Stimulated activated CD8-positive, alpha-beta memory T cell treated with anti-CD3 and anti-CD28 coated beads, Interleukin-12 subunit alpha, Interleukin-12 subunit beta, amount 100 ng/mL, for 4 hours (primary cell): ENCODE results near the gene NTNG2.

Experiments used
- DNase-seq: peaks from one replicate; pipeline ENCODE4 v3.0.0-alpha.2; 2020; ENCODE audit warnings: low read depth

The NTNG2 gene

DNA sequence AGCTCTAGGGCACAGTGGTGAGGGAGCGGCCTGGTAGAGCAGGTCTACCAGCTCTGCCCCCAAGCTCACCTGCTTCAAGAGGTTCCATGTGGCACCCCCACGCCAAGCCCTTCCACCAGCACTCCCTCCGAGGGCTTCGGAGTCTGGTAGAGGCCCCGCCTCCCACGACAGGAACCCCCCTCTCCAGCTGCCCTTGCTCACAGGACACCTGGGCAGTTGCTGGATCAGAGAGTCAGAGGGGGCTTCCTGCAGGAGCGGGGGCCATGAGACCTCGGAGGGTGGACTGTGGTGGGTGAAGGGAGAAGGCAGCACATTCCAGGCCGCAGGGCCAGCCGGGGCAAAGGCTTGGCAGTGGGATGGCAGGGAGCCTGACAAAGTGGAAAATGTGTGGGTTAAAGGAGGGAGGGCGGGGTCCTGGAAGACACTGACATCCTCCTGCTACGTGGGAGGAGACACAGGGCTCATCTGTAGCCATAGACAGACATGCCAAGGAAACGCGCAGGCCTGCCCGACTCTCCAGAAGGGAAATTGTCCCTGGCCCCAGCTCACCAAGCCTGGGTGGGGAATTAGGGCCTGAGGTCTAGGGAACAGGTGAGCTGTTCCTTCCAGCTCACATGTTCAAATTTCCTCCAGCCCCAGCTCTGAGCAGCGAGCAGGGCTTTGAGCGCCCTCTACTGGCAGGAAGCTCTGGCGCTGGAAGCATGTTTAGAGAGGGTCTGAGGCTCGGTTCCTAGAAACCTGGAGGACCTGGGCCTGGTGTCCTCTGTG lies 74.2 kb downstream of the NTNG2 start:
- DNase-seq: peak; percentile 50

DNA sequence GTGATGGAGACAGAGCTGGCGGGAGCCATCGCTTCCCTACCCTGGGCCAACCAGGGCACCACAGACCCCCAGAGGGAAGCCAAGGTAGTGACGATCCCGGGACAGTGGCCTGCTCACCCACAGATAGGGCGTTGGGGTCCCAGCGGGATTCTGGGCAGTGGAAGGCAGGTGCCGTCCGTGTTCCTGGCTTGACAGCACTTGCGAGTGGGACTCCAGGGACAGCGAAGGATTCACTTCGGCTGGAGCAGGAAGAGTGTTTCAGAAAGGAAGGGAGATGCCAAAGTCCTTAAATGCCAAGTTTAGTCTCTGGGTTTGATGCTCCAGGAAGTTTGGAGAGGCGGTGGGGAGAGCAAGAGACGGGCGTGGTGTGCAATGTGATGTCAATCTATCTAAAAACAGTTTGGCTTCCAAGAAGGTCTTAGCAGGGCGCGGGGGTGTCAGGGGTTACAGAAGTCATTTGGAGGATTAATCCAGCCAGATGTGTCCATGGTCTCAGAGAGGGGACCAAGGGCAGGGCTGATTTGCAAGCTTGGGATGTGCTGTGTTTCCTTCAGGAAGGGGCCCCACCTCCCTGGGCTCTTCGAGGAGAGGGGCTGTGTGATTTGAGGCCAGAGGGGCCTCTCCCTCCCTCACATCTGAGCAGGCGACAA lies 74.9 kb downstream of the NTNG2 start:
- DNase-seq: no peak

DNA sequence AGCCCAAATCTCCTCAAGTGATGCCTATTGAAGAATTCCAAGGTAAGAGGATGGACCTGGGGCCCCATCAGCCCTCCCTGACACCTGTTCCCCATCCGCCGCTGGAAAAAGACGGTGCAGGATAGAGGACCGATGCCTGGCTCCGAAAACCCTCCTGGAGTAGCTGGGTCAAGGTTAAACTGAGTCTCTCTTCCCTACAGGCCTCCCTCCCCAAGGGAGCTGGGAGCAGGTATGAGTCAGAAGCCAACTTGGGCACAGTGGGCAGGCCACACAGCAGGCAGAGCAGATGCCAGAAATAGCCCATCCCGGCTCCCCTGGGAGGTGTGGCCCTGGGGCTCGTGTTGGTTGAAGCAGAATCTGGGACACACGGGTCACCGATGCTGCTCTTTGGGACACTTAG lies 75.6 kb downstream of the NTNG2 start:
- DNase-seq: no peak

DNA sequence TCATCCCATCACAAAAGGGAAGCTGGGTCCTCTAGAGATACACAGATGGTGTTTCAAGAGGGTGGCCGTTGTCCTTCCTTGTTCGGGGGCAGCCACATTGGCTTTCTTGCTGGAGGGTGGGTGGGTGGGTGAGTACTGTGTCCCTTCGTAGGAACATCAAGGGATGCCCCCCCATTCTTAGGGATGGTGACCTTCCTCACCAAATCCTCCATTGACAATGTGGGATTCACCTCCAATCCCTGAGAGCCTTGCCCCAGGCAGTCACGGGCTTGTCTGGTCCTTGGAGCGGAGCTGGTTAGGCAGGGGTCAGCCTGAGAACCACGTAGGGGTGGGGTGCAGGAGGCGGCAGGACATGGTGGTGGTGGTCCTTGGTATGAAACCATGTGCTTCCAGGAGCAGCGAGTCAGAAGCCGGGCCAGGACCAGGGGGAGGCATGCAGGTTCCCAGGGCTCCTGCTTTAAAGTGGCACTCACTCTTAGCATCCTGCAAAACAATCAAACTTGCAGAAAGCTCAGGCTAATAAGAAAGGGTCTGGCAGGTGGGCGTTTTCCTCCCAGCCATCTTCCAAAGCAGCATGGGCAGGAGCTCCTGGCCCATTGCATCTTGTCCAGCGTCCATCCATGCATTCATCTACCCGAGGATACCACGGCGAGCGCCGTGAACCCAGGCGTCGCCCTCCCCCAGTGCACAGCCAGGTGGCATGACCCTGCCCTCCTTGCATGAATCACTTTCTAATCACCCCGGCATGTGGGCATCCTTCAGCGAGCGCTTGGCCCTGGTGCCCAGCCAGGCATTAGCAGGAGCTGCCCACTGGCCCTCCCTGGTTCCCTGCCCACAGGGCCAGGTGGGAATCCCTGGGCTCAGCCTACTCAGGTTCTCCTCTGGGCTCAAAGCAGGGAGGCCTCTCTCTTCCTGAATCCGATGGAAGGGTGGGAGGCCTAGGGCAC lies 76.4 kb downstream of the NTNG2 start:
- no peak for DNase-seq

DNA sequence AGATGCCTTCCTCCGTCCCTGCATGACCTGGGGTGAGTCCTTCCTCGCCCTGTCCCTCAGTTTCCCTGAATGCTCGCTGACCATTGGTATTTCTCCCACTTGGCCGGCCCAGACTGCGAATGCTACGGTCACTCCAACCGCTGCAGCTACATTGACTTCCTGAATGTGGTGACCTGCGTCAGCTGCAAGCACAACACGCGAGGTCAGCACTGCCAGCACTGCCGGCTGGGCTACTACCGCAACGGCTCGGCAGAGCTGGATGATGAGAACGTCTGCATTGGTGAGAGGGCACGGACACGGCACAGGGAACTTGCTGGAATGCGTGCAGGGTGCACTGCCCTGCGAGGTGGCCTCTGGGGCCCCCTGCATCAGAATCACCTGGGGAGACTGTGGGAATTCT lies 77.1 kb downstream of the NTNG2 start:
- no peak for DNase-seq

DNA sequence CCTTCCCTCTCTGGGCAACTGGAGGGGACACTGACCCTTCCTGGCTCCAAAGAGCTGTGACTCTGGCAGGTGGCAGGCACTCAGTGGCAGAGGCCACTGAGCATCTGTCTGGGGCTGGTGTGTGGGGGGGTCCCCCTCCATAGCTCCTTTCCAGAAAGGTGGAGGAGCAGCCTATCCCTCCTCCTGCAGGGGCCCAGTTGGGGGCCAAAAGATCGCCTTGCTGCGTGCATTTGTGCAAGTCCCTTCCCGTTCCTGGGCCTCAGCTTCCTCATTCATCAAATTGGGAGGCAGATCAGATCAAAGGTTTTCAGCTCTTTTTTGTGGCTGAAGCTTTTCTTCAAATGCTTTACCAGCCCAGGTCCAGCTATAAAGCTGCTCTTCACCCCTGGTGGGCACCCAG lies 77.7 kb downstream of the NTNG2 start:
- no peak for DNase-seq

DNA sequence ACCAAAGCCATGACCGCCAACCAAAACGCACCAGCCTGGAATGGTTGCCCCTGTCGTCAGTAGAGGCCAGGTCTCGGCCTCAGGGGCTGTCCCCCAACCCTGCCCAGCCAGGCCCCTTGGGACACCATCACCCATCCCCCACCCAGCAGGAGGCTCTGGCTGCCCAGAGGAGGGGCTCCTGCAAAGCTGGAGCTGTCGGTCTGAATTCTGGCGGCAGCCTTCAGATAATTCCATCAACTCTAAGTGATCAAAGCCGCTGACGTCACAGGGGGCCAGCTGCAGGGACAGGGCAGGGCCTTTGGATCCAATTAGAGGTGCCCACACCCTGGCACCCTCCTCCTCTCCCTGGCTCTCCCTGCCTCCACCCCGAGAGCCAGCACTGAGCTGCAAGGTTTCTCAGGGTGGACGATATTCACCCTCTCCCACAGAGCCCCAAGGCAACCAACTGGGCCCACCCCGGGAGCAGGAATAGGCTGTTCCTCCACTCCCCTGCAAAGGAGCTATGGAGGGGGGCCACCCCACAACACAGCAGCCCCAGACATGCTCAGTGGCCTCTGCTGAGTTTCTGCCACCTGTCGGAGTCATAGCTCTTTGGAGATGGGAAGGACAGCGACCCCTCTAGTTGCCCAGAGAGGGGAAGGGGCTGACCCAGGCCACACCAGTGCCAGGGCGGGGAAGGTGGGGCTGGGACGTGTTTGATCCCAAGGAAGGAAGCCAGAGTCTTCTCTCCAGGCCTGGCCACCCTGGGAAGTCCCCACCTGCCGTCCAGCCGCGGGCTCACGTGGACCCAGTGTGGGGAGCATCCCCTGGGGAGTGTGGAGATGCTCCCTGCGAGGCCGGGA lies 78.4 kb downstream of the NTNG2 start:
- DNase-seq: no peak

DNA sequence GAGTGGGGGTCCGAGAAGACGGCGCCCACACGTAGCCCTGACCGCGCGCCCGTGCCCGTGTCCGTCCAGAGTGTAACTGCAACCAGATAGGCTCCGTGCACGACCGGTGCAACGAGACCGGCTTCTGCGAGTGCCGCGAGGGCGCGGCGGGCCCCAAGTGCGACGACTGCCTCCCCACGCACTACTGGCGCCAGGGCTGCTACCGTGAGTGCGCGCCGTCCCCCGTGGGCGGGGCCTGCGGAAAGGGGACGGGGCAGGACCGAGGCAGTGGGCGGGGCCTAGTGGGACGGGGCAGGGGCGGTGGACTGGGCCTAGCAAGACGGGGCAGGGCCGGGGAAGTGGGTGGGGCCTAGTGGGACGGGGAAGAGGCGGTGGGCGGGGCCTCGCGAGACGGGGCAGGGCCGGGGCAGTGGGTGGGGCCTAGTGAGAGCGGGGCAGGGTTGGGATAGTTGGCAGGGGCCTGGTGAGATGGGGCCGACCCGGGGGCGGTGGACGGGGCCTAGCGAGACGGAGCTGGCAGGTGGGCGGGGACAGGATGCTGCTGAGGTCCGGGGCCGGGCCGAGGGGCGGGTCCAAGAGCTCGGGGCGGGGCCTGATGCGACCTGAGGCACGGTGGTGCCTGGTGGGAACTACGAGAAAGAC lies 79.1 kb downstream of the NTNG2 start:
- peak; percentile 98 for DNase-seq

DNA sequence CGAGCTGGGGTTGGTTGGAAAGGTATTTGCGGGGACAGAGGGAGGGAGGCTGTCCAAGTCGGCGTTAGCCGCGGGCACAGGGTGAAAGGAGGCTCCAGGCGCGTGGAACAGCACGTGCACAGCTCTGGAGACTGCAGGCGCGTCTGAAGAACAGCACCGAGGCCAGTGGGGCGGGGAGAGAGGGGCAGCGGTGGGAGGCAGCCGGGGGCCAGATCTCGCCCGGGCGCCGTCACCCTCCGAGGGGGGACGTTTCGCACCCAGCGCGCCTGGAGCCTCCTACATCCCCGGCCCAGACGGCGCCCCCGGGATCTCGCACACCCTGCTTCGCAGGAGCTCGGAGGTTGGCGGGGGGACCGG lies 79.6 kb downstream of the NTNG2 start:
- no peak for DNase-seq

DNA sequence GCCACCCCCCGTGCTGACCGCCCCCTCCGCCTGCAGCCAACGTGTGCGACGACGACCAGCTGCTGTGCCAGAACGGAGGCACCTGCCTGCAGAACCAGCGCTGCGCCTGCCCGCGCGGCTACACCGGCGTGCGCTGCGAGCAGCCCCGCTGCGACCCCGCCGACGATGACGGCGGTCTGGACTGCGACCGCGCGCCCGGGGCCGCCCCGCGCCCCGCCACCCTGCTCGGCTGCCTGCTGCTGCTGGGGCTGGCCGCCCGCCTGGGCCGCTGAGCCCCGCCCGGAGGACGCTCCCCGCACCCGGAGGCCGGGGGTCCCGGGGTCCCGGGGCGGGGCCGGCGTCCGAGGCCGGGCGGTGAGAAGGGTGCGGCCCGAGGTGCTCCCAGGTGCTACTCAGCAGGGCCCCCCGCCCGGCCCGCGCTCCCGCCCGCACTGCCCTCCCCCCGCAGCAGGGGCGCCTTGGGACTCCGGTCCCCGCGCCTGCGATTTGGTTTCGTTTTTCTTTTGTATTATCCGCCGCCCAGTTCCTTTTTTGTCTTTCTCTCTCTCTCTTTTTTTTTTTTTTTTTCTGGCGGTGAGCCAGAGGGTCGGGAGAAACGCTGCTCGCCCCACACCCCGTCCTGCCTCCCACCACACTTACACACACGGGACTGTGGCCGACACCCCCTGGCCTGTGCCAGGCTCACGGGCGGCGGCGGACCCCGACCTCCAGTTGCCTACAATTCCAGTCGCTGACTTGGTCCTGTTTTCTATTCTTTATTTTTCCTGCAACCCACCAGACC lies 80.2 kb downstream of the NTNG2 start:
- peak; percentile 42 for DNase-seq

DNA sequence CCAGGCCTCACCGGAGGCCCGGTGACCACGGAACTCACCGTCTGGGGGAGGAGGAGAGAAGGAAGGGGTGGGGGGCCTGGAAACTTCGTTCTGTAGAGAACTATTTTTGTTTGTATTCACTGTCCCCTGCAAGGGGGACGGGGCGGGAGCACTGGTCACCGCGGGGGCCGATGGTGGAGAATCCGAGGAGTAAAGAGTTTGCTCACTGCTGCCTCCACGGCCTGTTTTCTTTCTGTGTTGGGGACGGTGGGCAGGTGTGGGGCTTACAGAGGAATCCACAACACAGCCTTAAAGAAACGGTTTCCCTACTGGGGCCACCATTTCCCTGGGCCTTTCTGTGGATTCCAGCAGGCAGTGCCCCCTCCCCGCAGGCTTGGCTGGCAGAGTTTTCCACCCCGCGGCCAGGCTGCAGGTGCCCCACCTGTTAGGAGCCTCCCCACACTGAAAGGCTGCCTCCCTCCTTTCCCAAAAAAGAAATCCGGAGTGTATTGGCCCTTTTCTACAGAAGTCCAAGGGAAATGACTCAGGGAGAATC lies 80.8 kb downstream of the NTNG2 start:
- no peak for DNase-seq

DNA sequence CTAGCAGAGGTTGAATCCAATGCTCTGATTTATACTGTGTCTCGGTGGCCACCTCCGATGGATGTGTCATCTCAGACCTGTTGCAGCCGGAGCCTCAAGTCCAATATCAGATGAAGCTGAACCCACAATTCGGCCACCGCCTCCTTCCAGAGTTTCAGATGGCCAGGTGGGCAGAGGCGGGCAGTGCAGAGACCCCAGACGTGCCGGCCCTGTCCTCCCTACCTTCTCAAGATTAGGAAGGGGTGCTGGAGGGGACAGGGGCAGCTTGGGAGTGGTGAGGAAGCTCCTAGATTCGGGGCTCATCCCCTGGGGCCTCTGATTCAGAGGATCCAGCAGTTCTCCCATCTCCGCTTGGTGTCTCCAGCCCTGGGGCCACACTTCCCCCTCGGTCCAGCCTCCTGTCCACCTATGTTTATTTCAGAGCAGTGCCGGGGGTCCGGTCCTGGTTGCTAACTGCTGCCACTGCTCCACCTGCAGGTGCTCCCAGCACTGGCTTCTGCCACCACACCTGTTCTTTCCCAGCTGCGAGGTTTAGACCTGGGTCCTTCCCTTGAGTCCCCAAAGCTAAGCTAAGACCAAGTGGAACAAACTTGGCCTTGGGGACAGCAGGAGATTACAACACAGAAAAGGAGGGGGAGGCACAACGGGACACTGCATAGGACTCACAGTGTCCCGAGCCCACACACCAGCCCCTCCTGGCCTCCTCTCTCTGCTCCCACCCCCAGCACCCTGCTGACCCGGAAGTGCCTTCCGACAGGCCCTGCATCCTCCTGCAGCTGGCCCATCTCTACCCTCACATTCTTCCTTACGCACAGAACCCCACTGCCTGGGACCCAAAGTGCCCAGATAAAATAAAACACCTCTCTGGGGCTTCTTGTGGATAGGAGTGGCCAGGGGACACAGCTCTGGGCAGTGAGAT lies 81.6 kb downstream of the NTNG2 start:
- DNase-seq: no peak

DNA sequence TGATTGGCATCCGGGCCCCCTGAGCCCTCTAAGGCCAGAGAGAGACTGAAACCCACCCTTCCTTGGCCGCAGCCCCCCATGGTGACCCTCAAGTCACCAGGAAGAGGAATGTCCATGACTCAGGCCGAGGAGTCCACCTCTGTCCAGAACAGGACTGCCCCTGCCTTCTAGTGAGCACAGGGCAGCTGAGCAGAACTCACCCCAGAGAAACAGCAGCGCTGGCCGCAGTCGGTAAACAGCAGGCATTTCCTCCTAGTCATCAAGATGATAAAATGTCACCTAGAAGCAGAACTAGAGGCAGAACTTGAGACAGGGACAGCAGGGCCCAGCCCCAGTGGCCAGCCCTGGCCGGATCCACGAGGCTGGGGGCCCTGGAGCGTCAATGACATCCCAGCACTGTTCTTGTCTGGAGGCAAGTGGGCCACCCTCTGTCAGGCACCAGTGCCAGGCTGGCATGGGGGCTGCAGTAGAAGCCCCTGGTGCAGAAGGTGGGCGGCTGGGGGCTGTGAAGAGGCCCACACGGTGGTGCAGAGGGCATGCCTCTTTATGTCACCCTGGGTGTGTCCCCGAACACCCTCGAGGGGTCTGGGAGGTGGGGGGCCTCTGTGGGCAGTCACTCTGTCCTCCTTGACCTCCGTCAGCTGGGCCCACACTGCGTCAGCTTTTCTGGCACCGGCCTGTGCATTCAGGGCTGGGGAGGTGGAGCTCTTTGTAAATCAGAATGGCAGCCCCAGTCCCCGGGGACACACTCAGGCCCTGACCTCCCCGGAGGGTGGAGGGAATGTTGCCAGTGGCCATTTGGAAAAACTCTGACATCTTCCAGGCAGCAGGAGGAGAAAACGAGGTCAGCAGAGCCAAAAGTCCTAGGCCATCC lies 83.0 kb downstream of the NTNG2 start:
- DNase-seq: no peak

DNA sequence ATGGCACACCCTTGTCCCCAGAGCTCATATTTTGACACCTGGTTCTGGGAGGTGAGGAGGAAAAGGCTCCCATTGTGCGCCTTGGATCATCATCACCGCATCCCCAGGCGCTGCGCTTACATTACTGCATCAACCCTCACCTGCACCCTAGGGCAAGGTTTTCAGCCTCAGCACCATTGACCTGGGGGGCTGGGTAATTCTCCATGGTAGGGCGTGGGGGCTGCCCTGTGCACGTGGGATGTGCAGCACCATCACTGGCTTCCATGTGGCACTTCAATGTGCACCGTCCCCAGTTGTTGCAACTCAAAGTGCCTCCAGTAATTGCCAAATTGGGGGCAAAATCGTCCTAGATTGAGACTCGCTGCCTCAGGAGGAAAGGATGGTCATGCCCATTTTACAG lies 83.6 kb downstream of the NTNG2 start:
- no peak for DNase-seq

DNA sequence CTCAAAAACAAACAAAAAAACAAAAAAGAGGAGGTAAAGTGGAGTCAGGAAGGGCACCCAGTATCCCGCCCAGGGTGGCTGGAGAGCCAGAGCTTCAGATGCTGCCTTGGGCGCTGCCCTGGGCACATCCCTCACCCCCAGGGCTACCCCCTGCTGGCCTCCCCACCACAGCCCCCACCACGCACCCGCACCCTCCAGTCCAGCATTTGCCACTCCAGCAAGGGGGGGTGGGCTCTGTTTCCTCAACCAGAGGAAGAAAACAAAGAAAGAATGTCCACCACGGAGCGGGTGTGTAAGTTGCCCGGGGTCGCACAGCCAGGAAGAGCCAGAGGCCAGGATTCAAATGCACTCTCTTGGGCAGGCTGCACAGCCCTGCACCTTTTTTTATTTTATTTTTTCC lies 86.1 kb downstream of the NTNG2 start:
- DNase-seq: no peak

DNA sequence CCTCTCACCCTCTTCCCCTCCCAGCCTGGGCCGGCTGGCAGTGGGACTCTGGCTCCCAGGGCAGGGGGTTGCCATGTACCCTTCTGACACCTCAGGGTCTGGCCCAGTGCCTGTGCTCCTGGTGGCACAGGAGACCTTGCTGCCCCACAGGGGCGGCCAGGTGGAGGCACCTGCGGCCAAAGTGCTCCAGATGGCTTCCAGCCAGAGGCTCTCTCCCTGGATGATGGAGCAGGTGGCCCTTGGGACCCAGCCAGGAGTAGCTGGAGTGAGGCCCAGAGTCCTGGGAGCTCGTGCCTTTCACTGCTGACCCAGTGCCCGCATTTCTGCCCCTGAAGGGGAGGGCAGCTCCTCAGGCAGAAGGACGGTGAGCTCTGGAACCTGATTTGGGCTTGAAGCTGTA lies 87.3 kb downstream of the NTNG2 start:
- DNase-seq: no peak

DNA sequence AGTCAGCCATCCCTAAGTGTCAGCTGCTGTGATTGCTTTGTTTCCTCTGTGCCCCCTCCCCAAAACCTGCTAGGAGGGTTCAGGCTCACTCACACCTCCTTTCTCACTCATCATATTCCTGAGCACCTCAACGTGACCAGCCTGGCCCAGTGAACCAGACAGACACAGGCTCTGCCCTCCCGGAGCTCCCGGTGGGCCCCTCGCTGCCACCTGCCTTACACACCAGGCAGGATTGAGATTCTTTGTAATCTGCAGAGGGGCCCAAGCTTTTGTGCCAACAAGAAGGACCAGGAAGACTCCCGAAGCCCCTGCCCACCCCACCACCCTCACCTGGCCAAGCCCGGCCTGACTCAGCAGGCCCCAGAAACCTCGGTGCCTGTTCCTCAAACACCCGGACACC lies 87.8 kb downstream of the NTNG2 start:
- no peak for DNase-seq
